Prostate gland (tissue), 2 donors: ENCODE measurements around the gene DHRS7.

Experiments used
- POLR2A ChIP-seq: fragments of 450-650 bp; IDR thresholded peaks from one replicate; pipeline ENCODE4 v1.6.1; 2016; ENCODE audit warnings: antibody characterized with exemption, mild to moderate bottlenecking
- TF ChIP-seq, protein P1 (sequence below), 4 experiments: fragments of 200-600 bp in 2 of 4; fragments of 450-650 bp in 2 of 4; sonication (generic) in 2 of 4; IDR thresholded peaks; 1 replicate in 3 of 4; 2 replicates in 1 of 4; pipeline ENCODE4 v1.5.1; 2016 to 2019; ENCODE audit warnings: antibody characterized with exemption in 4 of 4, mild to moderate bottlenecking in 2 of 4, moderate library complexity in 2 of 4

GRCh38 chr14:60164404-60164711 is 840 bp downstream of the DHRS7 start:
- no peak for TF ChIP-seq POLR2A
- TF ChIP-seq, protein P1, sequence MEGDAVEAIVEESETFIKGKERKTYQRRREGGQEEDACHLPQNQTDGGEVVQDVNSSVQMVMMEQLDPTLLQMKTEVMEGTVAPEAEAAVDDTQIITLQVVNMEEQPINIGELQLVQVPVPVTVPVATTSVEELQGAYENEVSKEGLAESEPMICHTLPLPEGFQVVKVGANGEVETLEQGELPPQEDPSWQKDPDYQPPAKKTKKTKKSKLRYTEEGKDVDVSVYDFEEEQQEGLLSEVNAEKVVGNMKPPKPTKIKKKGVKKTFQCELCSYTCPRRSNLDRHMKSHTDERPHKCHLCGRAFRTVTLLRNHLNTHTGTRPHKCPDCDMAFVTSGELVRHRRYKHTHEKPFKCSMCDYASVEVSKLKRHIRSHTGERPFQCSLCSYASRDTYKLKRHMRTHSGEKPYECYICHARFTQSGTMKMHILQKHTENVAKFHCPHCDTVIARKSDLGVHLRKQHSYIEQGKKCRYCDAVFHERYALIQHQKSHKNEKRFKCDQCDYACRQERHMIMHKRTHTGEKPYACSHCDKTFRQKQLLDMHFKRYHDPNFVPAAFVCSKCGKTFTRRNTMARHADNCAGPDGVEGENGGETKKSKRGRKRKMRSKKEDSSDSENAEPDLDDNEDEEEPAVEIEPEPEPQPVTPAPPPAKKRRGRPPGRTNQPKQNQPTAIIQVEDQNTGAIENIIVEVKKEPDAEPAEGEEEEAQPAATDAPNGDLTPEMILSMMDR (IDR thresholded peaks at IDR 0.05): no peak
